ENCODE results near the gene SH2D7. TPM values are rescaled to one million over a fixed set of nuclear protein-coding genes. Genes with fewer than 3 reads are reported as not detected.

The SH2D7 gene
- total and polyA plus RNA-seq, 4 experiments from 2014 or later, result not detected

- Histone ChIP-seq H3K9me3 (ENCODE audit: control insufficient read depth in 1 of 2, low read length in 2 of 2) (no peaks in the 10 kb centered on the region), H3K4me3 (ENCODE audit: low read length in 2 of 2) (no peak overlapping the region), H3K4me1 (ENCODE audit: insufficient read depth, low read length) (peaks cover 49% of the 10 kb centered on the region), H3K36me3 (ENCODE audit: insufficient read depth, low read length) (no peaks in the 10 kb centered on the region), H3K27ac (ENCODE audit: low read depth, low read length) (no peak overlapping the region), H3K27me3 (ENCODE audit: insufficient read depth, low read length) (no peaks in the 10 kb centered on the region)
- no peaks in the 10 kb centered on the region for H3K36me3 Mint-ChIP-seq
- ChIA-PET POLR2A (ENCODE audit: partially characterized antibody) (interaction anchor here (0.7 to 4.1 kb wide), 5 partner anchors 36 to 70 kb away, joined by 3 to 22 read pairs (median 7); partner anchors contain the start of gene IDH3A), CTCF (ENCODE audit: partially characterized antibody) (interaction anchor here (0.8 to 11.4 kb wide), 7 partner anchors 8 to 146 kb away, joined by 3 to 236 read pairs (median 5); no protein-coding TSS in a partner anchor)
- DNase-seq, result no peak
- intact Hi-C loops (cut with micrococcal nuclease), result loop anchor here (5.0 kb wide), 1 partner anchor 193 kb away; no protein-coding TSS in a partner anchor
- no peaks in the 10 kb centered on the region for H3K9me3 Mint-ChIP-seq
- H3K4me3 Mint-ChIP-seq, result peak overlapping the region in 7 of 8 donors; percentile 7 to 73 (median 51)
- H3K27ac Mint-ChIP-seq, result peak overlapping the region; percentile 86 to 94 (median 90)
- H3K27me3 Mint-ChIP-seq, result no peaks in the 10 kb centered on the region
- H3K4me1 Mint-ChIP-seq, result peaks cover 29 to 54% (median 43%) of the 10 kb centered on the region in 4 donors
Measured at GRCh38 chr15:78104566-78105475, 12.5 kb downstream of the SH2D7 start.

- H3K9me3 Mint-ChIP-seq, result no peaks in the 10 kb centered on the region
- Histone ChIP-seq H3K4me1 (ENCODE audit: insufficient read depth, low read length) (peaks cover 49% of the 10 kb centered on the region), H3K4me3 (ENCODE audit: low read length in 2 of 2) (no peak overlapping the region), H3K27me3 (ENCODE audit: insufficient read depth, low read length) (no peaks in the 10 kb centered on the region), H3K9me3 (ENCODE audit: control insufficient read depth in 1 of 2, low read length in 2 of 2) (no peaks in the 10 kb centered on the region), H3K36me3 (ENCODE audit: insufficient read depth, low read length) (no peaks in the 10 kb centered on the region), H3K27ac (ENCODE audit: low read depth, low read length) (no peak overlapping the region)
- no peaks in the 10 kb centered on the region for H3K36me3 Mint-ChIP-seq
- peaks cover 28 to 54% (median 42%) of the 10 kb centered on the region in 4 donors for H3K4me1 Mint-ChIP-seq
- no peaks in the 10 kb centered on the region for H3K27me3 Mint-ChIP-seq
- peak overlapping the region; percentile 6 to 94 (median 89) for H3K27ac Mint-ChIP-seq
- POLR2A ChIA-PET (ENCODE audit: partially characterized antibody), result interaction anchor here (0.8 to 4.1 kb wide), 5 partner anchors 37 to 71 kb away, joined by 3 to 22 read pairs (median 7); partner anchors contain the start of gene IDH3A
- H3K4me3 Mint-ChIP-seq, result peak overlapping the region in 6 of 8 donors; percentile 10 to 70 (median 51)
- intact Hi-C loops (cut with micrococcal nuclease), result loop anchor here (5.0 kb wide), 1 partner anchor 193 kb away; no protein-coding TSS in a partner anchor
- no peak for DNase-seq
- CTCF ChIA-PET (ENCODE audit: partially characterized antibody), result interaction anchor here (1.6 to 12.8 kb wide), 5 partner anchors 90 to 146 kb away, joined by 5 to 236 read pairs (median 13); no protein-coding TSS in a partner anchor
Measured at GRCh38 chr15:78105476-78106241, 13.3 kb downstream of the SH2D7 start.

GRCh38 chr15:78107471-78107870, 15.1 kb downstream of the SH2D7 start:
- no peak for DNase-seq
- intact Hi-C loops (cut with micrococcal nuclease), result loop anchor here (5.0 kb wide), 1 partner anchor 195 kb away; no protein-coding TSS in a partner anchor
- Histone ChIP-seq H3K9me3 (ENCODE audit: control insufficient read depth in 1 of 2, low read length in 2 of 2) (no peaks in the 10 kb centered on the region), H3K27me3 (ENCODE audit: insufficient read depth, low read length) (no peaks in the 10 kb centered on the region), H3K27ac (ENCODE audit: low read depth, low read length) (no peak overlapping the region), H3K4me3 (ENCODE audit: low read length in 2 of 2) (no peak overlapping the region), H3K36me3 (ENCODE audit: insufficient read depth, low read length) (no peaks in the 10 kb centered on the region), H3K4me1 (ENCODE audit: insufficient read depth, low read length) (peaks cover 44% of the 10 kb centered on the region)
- Mint-ChIP-seq H3K36me3 (no peaks in the 10 kb centered on the region), H3K4me1 (peaks cover 28 to 51% (median 37%) of the 10 kb centered on the region in 4 donors), H3K27me3 (no peaks in the 10 kb centered on the region), H3K4me3 (no peak overlapping the region), H3K27ac (peak overlapping the region in 4 of 7 donors; percentile 24 to 63 (median 46)), H3K9me3 (no peaks in the 10 kb centered on the region)
- ChIA-PET POLR2A (ENCODE audit: partially characterized antibody) (interaction anchor here (0.8 to 2.1 kb wide), 6 partner anchors 39 to 141 kb away, joined by 3 to 21 read pairs (median 8); no protein-coding TSS in a partner anchor), CTCF (ENCODE audit: partially characterized antibody) (interaction anchor here (0.8 to 12.8 kb wide), 35 partner anchors 10 to 160 kb away, joined by 3 to 236 read pairs (median 7); partner anchors contain the start of genes CIB2 and TBC1D2B)

- Histone ChIP-seq H3K4me3 (ENCODE audit: low read length in 2 of 2) (no peak overlapping the region), H3K36me3 (ENCODE audit: insufficient read depth, low read length) (no peaks in the 10 kb centered on the region), H3K27ac (ENCODE audit: low read depth, low read length) (no peak overlapping the region), H3K4me1 (ENCODE audit: insufficient read depth, low read length) (peaks cover 34% of the 10 kb centered on the region), H3K27me3 (ENCODE audit: insufficient read depth, low read length) (no peaks in the 10 kb centered on the region), H3K9me3 (ENCODE audit: control insufficient read depth in 1 of 2, low read length in 2 of 2) (no peaks in the 10 kb centered on the region)
- Mint-ChIP-seq H3K36me3 (no peaks in the 10 kb centered on the region), H3K4me3 (no peak overlapping the region), H3K27ac (peak overlapping the region in 3 of 7 donors; percentile 24 to 62 (median 46)), H3K27me3 (no peaks in the 10 kb centered on the region), H3K4me1 (peaks cover 27 to 41% (median 31%) of the 10 kb centered on the region in 4 donors), H3K9me3 (no peaks in the 10 kb centered on the region)
- peak; percentile 82 to 85 (median 82) for DNase-seq
- intact Hi-C loops (cut with micrococcal nuclease), result loop anchor here (1.0 to 5.0 kb wide), 5 partner anchors 31 to 196 kb away; partner anchors contain the start of gene TBC1D2B
- POLR2A ChIA-PET (ENCODE audit: partially characterized antibody), result interaction anchor here (0.6 to 2.1 kb wide), 12 partner anchors 23 to 431 kb away, joined by 3 to 21 read pairs (median 5); partner anchors contain the start of gene PSMA4
- CTCF ChIA-PET (ENCODE audit: partially characterized antibody), result interaction anchor here (0.8 to 12.8 kb wide), 57 partner anchors 9 to 200 kb away, joined by 3 to 236 read pairs (median 5); partner anchors contain the start of genes CIB2 and TBC1D2B
Measured at GRCh38 chr15:78108300-78109084, 16.1 kb downstream of the SH2D7 start.

- Histone ChIP-seq H3K4me1 (ENCODE audit: insufficient read depth, low read length) (peaks cover 27% of the 10 kb centered on the region), H3K4me3 (ENCODE audit: low read length in 2 of 2) (no peak overlapping the region), H3K36me3 (ENCODE audit: insufficient read depth, low read length) (no peaks in the 10 kb centered on the region), H3K9me3 (ENCODE audit: control insufficient read depth in 1 of 2, low read length in 2 of 2) (no peaks in the 10 kb centered on the region), H3K27me3 (ENCODE audit: insufficient read depth, low read length) (no peaks in the 10 kb centered on the region), H3K27ac (ENCODE audit: low read depth, low read length) (no peak overlapping the region)
- H3K27ac Mint-ChIP-seq, result no peak overlapping the region
- H3K27me3 Mint-ChIP-seq, result no peaks in the 10 kb centered on the region
- H3K36me3 Mint-ChIP-seq, result no peaks in the 10 kb centered on the region
- peaks cover 21 to 34% (median 24%) of the 10 kb centered on the region in 4 donors for H3K4me1 Mint-ChIP-seq
- no peak overlapping the region for H3K4me3 Mint-ChIP-seq
- CTCF ChIA-PET (ENCODE audit: partially characterized antibody), result interaction anchor here (0.9 to 12.8 kb wide), 41 partner anchors 8 to 201 kb away, joined by 3 to 236 read pairs (median 8); partner anchors contain the start of gene TBC1D2B
- H3K9me3 Mint-ChIP-seq, result no peaks in the 10 kb centered on the region
- POLR2A ChIA-PET (ENCODE audit: partially characterized antibody), result interaction anchor here (0.7 to 2.1 kb wide), 6 partner anchors 40 to 150 kb away, joined by 3 to 21 read pairs (median 8); no protein-coding TSS in a partner anchor
- intact Hi-C loops (cut with micrococcal nuclease), result loop anchor here (2.0 to 5.0 kb wide), 2 partner anchors 74 to 197 kb away; no protein-coding TSS in a partner anchor
- no peak for DNase-seq
Measured at GRCh38 chr15:78109156-78109555, 16.8 kb downstream of the SH2D7 start.

GRCh38 chr15:78110096-78110495, 17.7 kb downstream of the SH2D7 start:
- H3K4me3 Mint-ChIP-seq, result no peak overlapping the region
- H3K4me1 Mint-ChIP-seq, result peaks cover 11 to 25% (median 15%) of the 10 kb centered on the region in 4 donors
- no peaks in the 10 kb centered on the region for H3K36me3 Mint-ChIP-seq
- intact Hi-C loops (cut with micrococcal nuclease), result loop anchor here (5.0 kb wide), 1 partner anchor 602 kb away; no protein-coding TSS in a partner anchor
- Histone ChIP-seq H3K4me3 (ENCODE audit: low read length in 2 of 2) (no peak overlapping the region), H3K36me3 (ENCODE audit: insufficient read depth, low read length) (no peaks in the 10 kb centered on the region), H3K27me3 (ENCODE audit: insufficient read depth, low read length) (no peaks in the 10 kb centered on the region), H3K27ac (ENCODE audit: low read depth, low read length) (no peak overlapping the region), H3K4me1 (ENCODE audit: insufficient read depth, low read length) (peaks cover 18% of the 10 kb centered on the region), H3K9me3 (ENCODE audit: control insufficient read depth in 1 of 2, low read length in 2 of 2) (no peaks in the 10 kb centered on the region)
- peaks cover 0 to 1% of the 10 kb centered on the region in 2 donors for H3K27me3 Mint-ChIP-seq
- CTCF ChIA-PET (ENCODE audit: partially characterized antibody), result interaction anchor here (0.9 to 12.8 kb wide), 13 partner anchors 27 to 200 kb away, joined by 3 to 236 read pairs (median 45); no protein-coding TSS in a partner anchor
- no peak for DNase-seq
- no peaks in the 10 kb centered on the region for H3K9me3 Mint-ChIP-seq
- no peak overlapping the region for H3K27ac Mint-ChIP-seq
- POLR2A ChIA-PET (ENCODE audit: partially characterized antibody), result interaction anchor here (0.8 kb wide), 1 partner anchor 39 kb away, joined by 3 read pairs; the partner anchor contains the start of gene IDH3A

Measured in CD4-positive, alpha-beta memory T cell (primary cell).